Common myeloid progenitor, CD34-positive (primary cell): ENCODE results near the gene PAMR1.

Source experiments
- CTCF ChIA-PET: fragments of 350-600 bp; sonication (Branson Sonifier 250); formaldehyde crosslinking; loops from one replicate; lab custom pipeline; 2021; ENCODE audit warnings: antibody characterized with exemption; lab: Charles Lee
- POLR2A ChIA-PET: fragments of 350-600 bp; sonication (Branson Sonifier 250); formaldehyde crosslinking; loops from one replicate; lab custom pipeline; 2021; ENCODE audit warnings: antibody characterized with exemption; lab: Charles Lee
- DNase-seq, 3 donors: peaks; one replicate each; pipeline versions ENCODE4 v3.0.0 to v3.0.0-alpha.2; 2013
- H3K27ac ChIP-seq, 2 experiments: 1 replicate in 1 of 2; 2 replicates in 1 of 2; pipeline ENCODE4 v1.7.0; 2013; ENCODE audit warnings: inconsistent platforms in 2 of 2, low read length in 2 of 2, mild to moderate bottlenecking in 2 of 2, low read depth in 1 of 2, moderate library complexity in 1 of 2; ENCODE audit not compliant: severe bottlenecking in 2 of 2, insufficient read depth in 1 of 2, poor library complexity in 1 of 2
- H3K27me3 ChIP-seq, 5 experiments: replicated peaks in 2 of 5; 1 replicate in 3 of 5; 2 replicates in 2 of 5; pipeline versions ENCODE4 v1.6.1 to v1.7.0; 2013; ENCODE audit warnings: low read length in 4 of 5, mild to moderate bottlenecking in 2 of 5, moderate library complexity in 2 of 5, inconsistent platforms in 1 of 5; ENCODE audit not compliant: insufficient read depth in 5 of 5, control insufficient read depth in 4 of 5
- H3K36me3 ChIP-seq, 4 experiments: 1 replicate in 2 of 4; 2 replicates in 2 of 4; pipeline versions ENCODE4 v1.6.1 to v1.7.0; 2013; ENCODE audit warnings: low read length in 3 of 4, control low read depth in 1 of 4, mild to moderate bottlenecking in 1 of 4; ENCODE audit not compliant: control insufficient read depth in 4 of 4, insufficient read depth in 4 of 4
- H3K4me1 ChIP-seq, 4 experiments: 1 replicate in 3 of 4; 2 replicates in 1 of 4; pipeline versions ENCODE4 v1.6.1 to v1.7.1; 2013; ENCODE audit warnings: low read length in 3 of 4, mild to moderate bottlenecking in 3 of 4, control low read depth in 1 of 4, inconsistent platforms in 1 of 4, moderate library complexity in 1 of 4; ENCODE audit not compliant: control insufficient read depth in 4 of 4, insufficient read depth in 4 of 4; ENCODE audit errors: control extremely low read depth in 1 of 4
- H3K4me3 ChIP-seq, 7 experiments: 1 replicate in 4 of 7; 2 replicates in 3 of 7; pipeline versions ENCODE4 v1.5.1 to v1.7.0; 2013; ENCODE audit warnings: mild to moderate bottlenecking in 7 of 7, low read length in 6 of 7, moderate library complexity in 6 of 7, inconsistent platforms in 2 of 7, low read depth in 2 of 7, control low read depth in 1 of 7; ENCODE audit not compliant: insufficient read depth in 4 of 7, control insufficient read depth in 1 of 7; ENCODE audit errors: extremely low read depth in 1 of 7
- H3K9me3 ChIP-seq, 5 experiments: 1 replicate in 4 of 5; 2 replicates in 1 of 5; pipeline versions ENCODE4 v1.6.1 to v1.7.1; 2013; ENCODE audit warnings: low read length in 4 of 5, mild to moderate bottlenecking in 2 of 5, inconsistent platforms in 1 of 5, low read depth in 1 of 5, moderate library complexity in 1 of 5; ENCODE audit not compliant: control insufficient read depth in 4 of 5, insufficient read depth in 2 of 5; ENCODE audit errors: control extremely low read depth in 1 of 5
- WGBS: methylation state at CpG from one replicate; pipeline ENCODE4 v1.1.5; 2013; ENCODE audit not compliant: insufficient coverage; 5-methylcytosine and 5-hydroxymethylcytosine counted together

PAMR1 gene

DNA sequence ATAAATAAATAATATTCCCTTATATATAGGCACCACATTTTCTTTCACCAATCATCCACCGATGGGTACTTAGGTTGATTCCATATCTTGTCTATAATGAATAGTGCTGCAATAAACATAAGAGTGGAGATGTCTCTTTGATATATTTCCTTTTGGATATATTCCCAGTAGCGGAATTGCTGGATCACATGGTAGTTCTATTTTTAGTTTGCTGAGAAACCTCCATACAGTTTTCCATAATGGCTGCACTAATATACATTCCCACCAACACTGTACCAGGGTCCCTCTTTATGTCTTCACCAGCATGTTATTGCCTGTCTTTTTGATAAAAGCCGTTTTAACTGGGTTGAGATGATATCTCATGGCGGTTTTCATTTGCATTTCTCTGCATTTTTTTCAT, 23.6 kb downstream of the PAMR1 start:
- CTCF ChIA-PET, result no interaction called here
- POLR2A ChIA-PET, result no interaction called here
- no peaks in the 10 kb centered on the region for H3K27me3 ChIP-seq
- no peaks in the 10 kb centered on the region for H3K36me3 ChIP-seq
- no peak overlapping the region for H3K4me3 ChIP-seq
- no CpG with 5 or more reads among the region's 4 CpGs for WGBS
- peaks cover 0 to 10% (median 1%) of the 10 kb centered on the region in 5 experiments for H3K9me3 ChIP-seq
- no peak for DNase-seq
- no peaks in the 10 kb centered on the region for H3K4me1 ChIP-seq
- H3K27ac ChIP-seq, result no peak overlapping the region

DNA sequence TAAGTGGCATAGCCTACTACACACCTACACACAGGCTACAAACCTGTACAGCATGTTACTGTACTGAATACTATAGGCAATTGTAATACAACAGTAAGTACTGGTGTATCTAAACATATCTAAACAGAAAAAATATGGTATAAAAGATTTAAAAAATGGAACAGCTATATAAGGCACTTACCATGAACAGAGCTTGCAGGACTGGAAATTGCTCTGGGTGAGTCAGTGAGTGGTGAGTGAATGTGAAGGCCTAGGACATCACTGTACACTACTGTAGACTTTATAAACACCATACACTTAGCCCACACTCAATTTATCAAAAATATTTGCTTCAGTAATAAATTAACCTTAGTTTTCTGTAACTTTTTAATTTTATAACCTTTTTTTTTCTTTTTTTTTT, 24.7 kb downstream of the PAMR1 start:
- POLR2A ChIA-PET, result no interaction called here
- CTCF ChIA-PET, result no interaction called here
- Histone ChIP-seq H3K36me3 (no peaks in the 10 kb centered on the region), H3K9me3 (peaks cover 0 to 5% (median 0%) of the 10 kb centered on the region in 5 experiments), H3K27ac (no peak overlapping the region), H3K4me1 (no peaks in the 10 kb centered on the region), H3K27me3 (no peaks in the 10 kb centered on the region), H3K4me3 (no peak overlapping the region)
- no peak for DNase-seq

DNA sequence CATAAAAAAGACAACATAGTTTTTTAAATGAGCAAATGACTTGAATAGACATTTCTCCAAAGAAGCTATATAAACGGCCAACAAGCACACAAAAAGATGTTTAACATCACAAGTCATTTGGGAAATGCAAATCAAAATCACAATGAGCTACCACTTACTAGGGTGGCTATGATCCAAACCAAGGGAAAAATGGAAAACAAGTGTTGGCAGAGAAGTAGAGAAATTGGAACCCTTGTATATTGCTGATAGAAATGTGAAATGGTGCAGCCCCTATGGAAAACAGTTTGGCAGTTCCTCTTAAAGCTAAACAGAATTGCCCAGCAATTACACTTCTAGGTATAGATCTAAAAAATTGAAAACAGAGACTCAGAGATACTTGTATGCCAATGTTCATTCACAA, 29.0 kb downstream of the PAMR1 start:
- POLR2A ChIA-PET, result no interaction called here
- WGBS, result no CpG with 5 or more reads among the region's 1 CpG

DNA sequence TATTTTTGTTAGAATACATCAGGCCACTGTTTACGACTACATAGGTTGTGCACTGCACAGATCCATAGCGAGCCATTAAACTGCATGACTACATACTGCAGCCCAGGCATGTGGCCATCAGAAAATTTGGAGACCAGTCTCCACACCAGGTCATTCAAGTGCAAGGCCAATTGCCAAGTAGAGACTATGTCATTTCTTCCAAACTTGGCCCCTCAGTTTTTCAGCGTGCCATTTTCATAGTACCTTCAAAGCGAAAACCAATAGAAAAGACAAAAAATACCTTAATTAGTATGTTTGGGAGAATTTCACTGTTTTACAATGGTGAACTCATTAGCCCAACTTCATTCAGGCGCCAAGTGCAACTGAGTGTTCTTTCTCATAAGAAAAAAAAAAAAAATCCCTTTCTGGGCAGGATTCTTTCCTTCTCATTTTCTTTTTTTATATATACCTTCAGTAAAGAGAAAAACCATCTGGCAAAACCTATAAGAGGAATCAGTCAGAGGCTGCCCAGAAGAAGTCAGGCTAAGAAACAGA, 30.4 kb downstream of the PAMR1 start:
- H3K36me3 ChIP-seq, result no peaks in the 10 kb centered on the region
- WGBS, result 100% methylated on average over 1 of the region's 5 CpGs
- CTCF ChIA-PET, result no interaction called here
- H3K4me3 ChIP-seq, result no peak overlapping the region
- no peak overlapping the region for H3K27ac ChIP-seq
- peaks cover 0 to 15% (median 0%) of the 10 kb centered on the region in 5 experiments for H3K27me3 ChIP-seq
- DNase-seq, result no peak
- no peaks in the 10 kb centered on the region for H3K9me3 ChIP-seq
- no peaks in the 10 kb centered on the region for H3K4me1 ChIP-seq
- POLR2A ChIA-PET, result no interaction called here

More for the DNA sequence above, 29.0 kb downstream of the PAMR1 start:
- H3K9me3 ChIP-seq, result no peaks in the 10 kb centered on the region
- H3K27me3 ChIP-seq, result peaks cover 0 to 10% (median 0%) of the 10 kb centered on the region in 5 experiments
- CTCF ChIA-PET, result no interaction called here
- H3K27ac ChIP-seq, result no peak overlapping the region
- no peaks in the 10 kb centered on the region for H3K36me3 ChIP-seq
- H3K4me1 ChIP-seq, result no peaks in the 10 kb centered on the region
- DNase-seq, result no peak
- H3K4me3 ChIP-seq, result no peak overlapping the region

DNA sequence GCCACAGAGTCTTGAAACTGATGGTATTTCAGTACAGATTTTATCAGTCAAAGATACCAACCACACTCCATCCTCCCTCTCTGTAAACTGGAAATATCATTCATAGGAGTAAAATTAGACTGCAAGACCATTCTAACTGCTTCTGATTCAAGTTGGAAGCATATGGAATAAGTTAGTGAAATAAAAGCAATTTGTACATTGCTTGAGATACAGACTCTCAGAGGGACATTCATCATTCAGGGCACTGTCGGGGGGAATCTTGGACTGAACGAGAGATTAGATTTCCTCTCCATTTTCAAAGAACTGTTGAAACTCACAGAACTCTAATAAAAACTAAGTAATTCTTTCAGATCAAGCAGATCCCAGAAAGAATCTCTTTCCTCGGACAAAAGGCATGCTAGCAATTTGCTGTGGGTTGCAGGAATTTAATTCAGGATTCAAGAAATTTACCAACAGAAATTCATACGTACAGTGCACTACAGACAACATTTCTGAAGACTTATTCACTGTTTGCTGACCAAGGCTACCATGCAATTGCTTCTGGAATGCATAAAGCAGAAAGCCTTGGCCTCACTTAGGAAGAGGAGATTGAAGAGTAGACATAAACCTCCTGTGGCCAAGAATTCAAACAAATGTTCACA, 34.1 kb downstream of the PAMR1 start:
- no peaks in the 10 kb centered on the region for H3K4me1 ChIP-seq
- ChIA-PET CTCF (no interaction called here), POLR2A (no interaction called here)
- H3K4me3 ChIP-seq, result no peak overlapping the region
- peaks cover 0 to 22% (median under 1%) of the 10 kb centered on the region in 5 experiments for H3K27me3 ChIP-seq
- peaks cover 0 to 2% (median 0%) of the 10 kb centered on the region in 5 experiments for H3K9me3 ChIP-seq
- 100% methylated on average over 3 of the region's 4 CpGs for WGBS
- no peak for DNase-seq
- no peak overlapping the region for H3K27ac ChIP-seq
- no peaks in the 10 kb centered on the region for H3K36me3 ChIP-seq

DNA sequence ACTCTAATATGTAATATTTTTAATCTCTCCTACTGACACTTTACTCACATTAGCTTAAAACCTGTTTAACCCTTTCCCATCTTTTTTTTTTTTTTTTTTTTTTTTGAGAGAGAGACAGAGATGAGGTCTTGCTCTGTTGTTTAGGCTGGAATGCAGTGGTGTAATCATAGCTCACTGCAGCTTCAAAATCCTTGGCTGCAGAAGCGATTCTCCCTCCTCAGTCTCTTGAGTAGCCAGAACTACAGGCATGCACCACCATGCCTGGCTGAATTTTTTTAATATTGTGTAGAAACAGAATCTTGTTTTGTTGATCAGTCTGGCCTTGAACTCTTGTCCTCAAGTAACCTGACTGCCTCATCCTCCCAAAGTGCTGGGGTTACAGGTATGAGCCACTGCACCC, 37.3 kb downstream of the PAMR1 start:
- Histone ChIP-seq H3K27me3 (peaks cover 0 to 21% (median 2%) of the 10 kb centered on the region in 5 experiments), H3K4me1 (no peaks in the 10 kb centered on the region), H3K4me3 (no peak overlapping the region), H3K27ac (no peak overlapping the region), H3K36me3 (no peaks in the 10 kb centered on the region), H3K9me3 (peaks cover 0 to 4% (median 2%) of the 10 kb centered on the region in 5 experiments)
- no CpG with 5 or more reads among the region's 1 CpG for WGBS
- ChIA-PET POLR2A (interaction anchor here (0.6 kb wide), 1 partner anchor 503 kb away, joined by 4 read pairs; no protein-coding TSS in a partner anchor), CTCF (interaction anchor here (0.8 to 2.3 kb wide), 5 partner anchors 11 to 784 kb away, joined by 3 to 6 read pairs (median 5); no protein-coding TSS in a partner anchor)
- no peak for DNase-seq

DNA sequence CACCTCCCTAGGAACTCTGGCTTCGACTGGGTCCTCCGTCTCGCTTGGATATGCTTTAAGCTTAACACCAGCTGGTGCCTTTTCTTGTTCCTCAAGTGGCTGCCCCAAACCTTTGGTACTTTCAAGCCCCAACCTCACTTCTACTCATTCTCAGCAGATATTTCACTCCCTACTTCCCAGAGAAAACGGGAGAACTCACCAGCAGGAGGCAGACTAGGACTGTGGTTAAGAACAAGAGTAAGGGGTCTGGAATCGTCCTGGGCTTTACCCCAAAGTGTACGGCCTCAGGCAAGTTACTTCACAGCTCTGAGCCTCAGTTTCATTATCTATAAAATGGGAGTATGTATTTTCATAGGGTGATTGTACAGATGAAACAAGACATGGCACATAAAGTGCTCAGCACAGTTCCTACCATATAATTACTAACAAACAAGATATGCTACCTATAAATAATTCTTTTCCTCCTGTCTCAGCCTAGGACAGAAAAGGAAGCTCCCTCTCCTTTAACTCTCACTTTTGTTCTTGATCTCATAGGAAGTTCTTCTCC, 37.8 kb downstream of the PAMR1 start:
- CTCF ChIA-PET, result interaction anchor here (0.6 to 2.3 kb wide), 7 partner anchors 11 to 784 kb away, joined by 3 to 6 read pairs (median 4); no protein-coding TSS in a partner anchor
- WGBS, result 48% methylated on average over 5 of the region's 6 CpGs
- POLR2A ChIA-PET, result interaction anchor here (0.6 kb wide), 1 partner anchor 504 kb away, joined by 4 read pairs; no protein-coding TSS in a partner anchor

More for the DNA sequence above, 37.8 kb downstream of the PAMR1 start:
- Histone ChIP-seq H3K27me3 (peaks cover 0 to 20% (median 0%) of the 10 kb centered on the region in 5 experiments), H3K4me3 (no peak overlapping the region), H3K27ac (no peak overlapping the region), H3K9me3 (peaks cover 4 to 7% (median 6%) of the 10 kb centered on the region in 5 experiments), H3K36me3 (no peaks in the 10 kb centered on the region), H3K4me1 (no peaks in the 10 kb centered on the region)
- peak; percentile 12 to 45 (median 42) for DNase-seq
